Panc1 (cell line): ENCODE results near the gene INTS6. TPM values are rescaled to one million over a fixed set of nuclear protein-coding genes. Genes with fewer than 3 reads are reported as not detected.

Experiments
- ATAC-seq: fragments of 200-7000 bp; cut with Tn5 transposase; 2 replicates; pipeline ENCODE4 v1.9.1; 2020; ENCODE audit warnings: mild to moderate bottlenecking, moderate library complexity
- BruUV-seq: library from RNA; stranded (reverse); fragments of 400-500 nt; replicated peaks from 2 replicates; lab custom pipeline; 2021; lab: Mats Ljungman, UMichigan
- CTCF ChIA-PET: fragments of 300-600 bp; sonication (Branson Sonifier 250); formaldehyde crosslinking; loops from one replicate; lab custom pipeline; 2022; ENCODE audit warnings: antibody characterized with exemption; lab: Charles Lee
- POLR2A ChIA-PET: fragments of 300-600 bp; sonication (Branson Sonifier 250); formaldehyde crosslinking; loops from one replicate; lab custom pipeline; 2022; ENCODE audit warnings: antibody characterized with exemption; lab: Charles Lee
- DNase-seq: peaks from one replicate; pipeline ENCODE4 v3.0.0-alpha.2; 2010; ENCODE audit warnings: low read depth, low spot score
- H3K27ac ChIP-seq: 2 replicates; pipeline ENCODE4 v1.5.1; 2011; ENCODE audit warnings: mild to moderate bottlenecking, low read length, inconsistent platforms
- H3K27me3 ChIP-seq: fragments of 200-500 bp; sonication (Bioruptor generic); 2 replicates; pipeline ENCODE4 v1.6.0; 2014; ENCODE audit warnings: low read length, inconsistent platforms; ENCODE audit not compliant: control insufficient read depth, insufficient read depth
- H3K36me3 ChIP-seq: fragments of 200-500 bp; sonication (Bioruptor generic); 2 replicates; pipeline ENCODE4 v1.5.1; 2014; ENCODE audit warnings: inconsistent platforms, mild to moderate bottlenecking, low read length, moderate library complexity; ENCODE audit not compliant: control insufficient read depth, insufficient read depth
- H3K4me1 ChIP-seq: 2 replicates; pipeline ENCODE4 v1.5.1; 2011; ENCODE audit warnings: inconsistent platforms, mild to moderate bottlenecking, low read length, moderate library complexity; ENCODE audit not compliant: control insufficient read depth, insufficient read depth
- H3K4me3 ChIP-seq, 2 experiments: 2 replicates each; pipeline ENCODE4 v1.5.1; 2011 to 2012; ENCODE audit warnings: low read depth in 2 of 2, low read length in 2 of 2, mild to moderate bottlenecking in 2 of 2, inconsistent platforms in 1 of 2, moderate library complexity in 1 of 2
- H3K9me3 ChIP-seq: fragments of 200-500 bp; sonication (Bioruptor generic); 2 replicates; pipeline ENCODE4 v1.5.1; 2014; ENCODE audit warnings: low read depth, mild to moderate bottlenecking, inconsistent platforms, low read length, moderate library complexity; ENCODE audit not compliant: control insufficient read depth, insufficient read depth
- POLR2AphosphoS5 ChIP-seq: IDR thresholded peaks from 2 replicates; pipeline ENCODE4 v1.6.1; 2012; ENCODE audit warnings: mild to moderate bottlenecking, low read depth, low read length, moderate library complexity
- SIN3A ChIP-seq: IDR thresholded peaks from 2 replicates; pipeline ENCODE4 v1.6.1; 2012; ENCODE audit warnings: low read depth, mild to moderate bottlenecking, low read length, moderate library complexity, borderline replicate concordance; ENCODE audit not compliant: insufficient read depth
- in situ Hi-C: cut with HindIII; loops from 2 replicates; pipeline ENCODE4 v1.10.0; 2016; ENCODE audit warnings: low sequenced_read_pairs, low pct_unique_long_range_greater_than_20kb
- intact Hi-C: fragments of 100-400 bp; cut with micrococcal nuclease; formaldehyde crosslinking; loops from one replicate; pipeline ENCODE4 v1.10.0; 2022; ENCODE audit not compliant: unreplicated experiment
- microRNA-seq: library from miRNA; unstranded; fragments of <30 nt; microRNA quantifications from one replicate; pipeline ENCODE4 v1.1.0, GENCODE V29; 2020; ENCODE audit not compliant: unreplicated experiment
- total RNA-seq: library from RNA; stranded (reverse); gene quantifications from one replicate; pipeline ENCODE4 v1.2.1, GENCODE V29; 2021; ENCODE audit not compliant: unreplicated experiment
- TF ChIP-seq, protein P1 (sequence below): fragments of 450-650 bp; IDR thresholded peaks from 2 replicates; pipeline ENCODE4 v1.5.1; 2017; ENCODE audit warnings: mild to moderate bottlenecking
- TF ChIP-seq, protein P2 (sequence below), 2 experiments: IDR thresholded peaks; 2 replicates each; pipeline ENCODE4 v1.6.1; 2011 to 2012; ENCODE audit warnings: low read depth in 2 of 2, control low read depth in 1 of 2, low read length in 1 of 2, mild to moderate bottlenecking in 1 of 2, moderate library complexity in 1 of 2; ENCODE audit not compliant: insufficient read depth in 1 of 2

Gene INTS6
- total RNA-seq, 1 experiment from 2014 or later: 33.2 TPM

DNA sequence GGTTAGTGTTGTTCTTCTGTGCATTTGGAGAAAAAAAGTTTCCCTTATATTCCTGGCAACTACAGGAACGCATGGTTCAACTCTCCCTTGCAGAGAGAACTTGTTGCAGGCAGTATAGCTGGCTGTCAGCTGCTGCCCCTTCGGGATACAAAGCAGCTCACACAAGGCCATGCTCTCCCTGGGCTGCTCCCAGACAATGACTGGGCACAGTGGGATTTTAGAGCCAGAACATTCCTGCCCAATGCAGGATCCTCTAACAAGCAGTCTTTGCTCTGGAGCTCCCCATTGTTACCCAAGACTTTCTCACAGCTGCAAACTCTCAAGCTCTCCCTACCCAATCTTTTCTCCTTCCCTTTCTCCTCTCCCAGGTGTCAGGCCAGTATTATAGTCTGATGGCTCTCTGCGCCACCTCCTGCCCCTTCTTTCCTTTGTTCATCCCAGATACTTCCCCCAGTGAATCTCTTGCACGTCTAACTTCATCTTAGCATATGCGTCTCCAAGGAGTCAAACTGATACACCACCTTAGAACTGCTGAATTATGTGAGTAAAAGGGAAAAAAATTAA lies 140.8 kb downstream of the INTS6 start:
- DNase-seq (no peak), ATAC-seq (no peak)
- Histone ChIP-seq H3K9me3 (no peaks in the 10 kb centered on the region), H3K4me1 (no peaks in the 10 kb centered on the region), H3K36me3 (no peaks in the 10 kb centered on the region), H3K4me3 (no peak overlapping the region), H3K27me3 (peaks cover 2% of the 10 kb centered on the region; the same call in 1 of the 2 replicates), H3K27ac (no peak overlapping the region)
- ChIA-PET POLR2A (no interaction called here), CTCF (interaction anchor here (0.6 to 1.0 kb wide), 2 partner anchors 125 to 186 kb away, joined by 3 to 5 read pairs; no protein-coding TSS in a partner anchor)
- in situ Hi-C loops (no loop called here), intact Hi-C loops (no loop called here)
- TF ChIP-seq, protein P1, sequence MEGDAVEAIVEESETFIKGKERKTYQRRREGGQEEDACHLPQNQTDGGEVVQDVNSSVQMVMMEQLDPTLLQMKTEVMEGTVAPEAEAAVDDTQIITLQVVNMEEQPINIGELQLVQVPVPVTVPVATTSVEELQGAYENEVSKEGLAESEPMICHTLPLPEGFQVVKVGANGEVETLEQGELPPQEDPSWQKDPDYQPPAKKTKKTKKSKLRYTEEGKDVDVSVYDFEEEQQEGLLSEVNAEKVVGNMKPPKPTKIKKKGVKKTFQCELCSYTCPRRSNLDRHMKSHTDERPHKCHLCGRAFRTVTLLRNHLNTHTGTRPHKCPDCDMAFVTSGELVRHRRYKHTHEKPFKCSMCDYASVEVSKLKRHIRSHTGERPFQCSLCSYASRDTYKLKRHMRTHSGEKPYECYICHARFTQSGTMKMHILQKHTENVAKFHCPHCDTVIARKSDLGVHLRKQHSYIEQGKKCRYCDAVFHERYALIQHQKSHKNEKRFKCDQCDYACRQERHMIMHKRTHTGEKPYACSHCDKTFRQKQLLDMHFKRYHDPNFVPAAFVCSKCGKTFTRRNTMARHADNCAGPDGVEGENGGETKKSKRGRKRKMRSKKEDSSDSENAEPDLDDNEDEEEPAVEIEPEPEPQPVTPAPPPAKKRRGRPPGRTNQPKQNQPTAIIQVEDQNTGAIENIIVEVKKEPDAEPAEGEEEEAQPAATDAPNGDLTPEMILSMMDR: no peak
- TF ChIP-seq SIN3A: no peak
- TF ChIP-seq POLR2AphosphoS5: no peak
- TF ChIP-seq, protein P2, sequence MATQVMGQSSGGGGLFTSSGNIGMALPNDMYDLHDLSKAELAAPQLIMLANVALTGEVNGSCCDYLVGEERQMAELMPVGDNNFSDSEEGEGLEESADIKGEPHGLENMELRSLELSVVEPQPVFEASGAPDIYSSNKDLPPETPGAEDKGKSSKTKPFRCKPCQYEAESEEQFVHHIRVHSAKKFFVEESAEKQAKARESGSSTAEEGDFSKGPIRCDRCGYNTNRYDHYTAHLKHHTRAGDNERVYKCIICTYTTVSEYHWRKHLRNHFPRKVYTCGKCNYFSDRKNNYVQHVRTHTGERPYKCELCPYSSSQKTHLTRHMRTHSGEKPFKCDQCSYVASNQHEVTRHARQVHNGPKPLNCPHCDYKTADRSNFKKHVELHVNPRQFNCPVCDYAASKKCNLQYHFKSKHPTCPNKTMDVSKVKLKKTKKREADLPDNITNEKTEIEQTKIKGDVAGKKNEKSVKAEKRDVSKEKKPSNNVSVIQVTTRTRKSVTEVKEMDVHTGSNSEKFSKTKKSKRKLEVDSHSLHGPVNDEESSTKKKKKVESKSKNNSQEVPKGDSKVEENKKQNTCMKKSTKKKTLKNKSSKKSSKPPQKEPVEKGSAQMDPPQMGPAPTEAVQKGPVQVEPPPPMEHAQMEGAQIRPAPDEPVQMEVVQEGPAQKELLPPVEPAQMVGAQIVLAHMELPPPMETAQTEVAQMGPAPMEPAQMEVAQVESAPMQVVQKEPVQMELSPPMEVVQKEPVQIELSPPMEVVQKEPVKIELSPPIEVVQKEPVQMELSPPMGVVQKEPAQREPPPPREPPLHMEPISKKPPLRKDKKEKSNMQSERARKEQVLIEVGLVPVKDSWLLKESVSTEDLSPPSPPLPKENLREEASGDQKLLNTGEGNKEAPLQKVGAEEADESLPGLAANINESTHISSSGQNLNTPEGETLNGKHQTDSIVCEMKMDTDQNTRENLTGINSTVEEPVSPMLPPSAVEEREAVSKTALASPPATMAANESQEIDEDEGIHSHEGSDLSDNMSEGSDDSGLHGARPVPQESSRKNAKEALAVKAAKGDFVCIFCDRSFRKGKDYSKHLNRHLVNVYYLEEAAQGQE (IDR thresholded peaks at IDR 0.05; ENCODE audit: insufficient read depth in 1 of 2, low read depth in 2 of 2, low read length in 1 of 2): no peak
- no TSS peak for BruUV-seq

Small RNAs within 50 kb of the gene (microRNA-seq; reads per million reads assigned to microRNA genes)
- not detected for gene MIR5693

Other genes starting within 250 kb of the INTS6 start
- 1.1 TPM for gene FAM124A, start 230.6 kb downstream of the INTS6 start, total RNA-seq
- not detected for gene SERPINE3, start 113.3 kb downstream of the INTS6 start, total RNA-seq
- gene WDFY2, start 131.4 kb upstream of the INTS6 start, total RNA-seq: 7.8 TPM